ENCODE results near the gene ETV6. TPM values are rescaled to one million over a fixed set of nuclear protein-coding genes. Genes with fewer than 3 reads are reported as not detected.

ETV6 gene
- total RNA-seq, 6 experiments from 2014 or later, result 7.2 to 28.3 (median 11.0) TPM

- H3K36me3 ChIP-seq, result no peaks in the 10 kb centered on the region
Measured at GRCh38 chr12:11732715-11733114, 83.2 kb downstream of the ETV6 start.

GRCh38 chr12:11734580-11735180 lies 85.2 kb downstream of the ETV6 start:
- Histone ChIP-seq H3K27me3 (no peaks in the 10 kb centered on the region), H3K36me3 (no peaks in the 10 kb centered on the region), H3K4me1 (peaks cover 0 to 1% (median 0%) of the 10 kb centered on the region in 4 donors), H3K4me3 (no peak overlapping the region), H3K9me3 (no peaks in the 10 kb centered on the region), H3K27ac (no peak overlapping the region)
- no peak for DNase-seq
- ATAC-seq, result no peak
- no peak for TF ChIP-seq CTCF (IDR thresholded peaks at IDR 0.05)
- no peak for TF ChIP-seq POLR2A (IDR thresholded peaks at IDR 0.05)
- intact Hi-C loops (cut with DNase I), result no loop called here
- WGBS (ENCODE audit: insufficient coverage, low coverage, low lambda C conversion rate, missing lambda C conversion rate), result 58% methylated on average over 5 of the region's 5 CpGs

More at GRCh38 chr12:11732715-11733114, 83.2 kb downstream of the ETV6 start:
- Histone ChIP-seq H3K4me3 (no peak overlapping the region), H3K27me3 (no peaks in the 10 kb centered on the region), H3K27ac (no peak overlapping the region), H3K9me3 (no peaks in the 10 kb centered on the region), H3K4me1 (peaks cover 0 to 15% (median 2%) of the 10 kb centered on the region in 4 donors)
- DNase-seq (no peak), ATAC-seq (no peak)
- intact Hi-C loops (cut with DNase I), result no loop called here
- no peak for TF ChIP-seq CTCF (IDR thresholded peaks at IDR 0.05)
- 71% methylated on average over 2 of the region's 2 CpGs for WGBS (ENCODE audit: insufficient coverage, low coverage, low lambda C conversion rate, missing lambda C conversion rate)

GRCh38 chr12:11738450-11738849 lies 89.0 kb downstream of the ETV6 start:
- no peak overlapping the region for H3K27ac ChIP-seq
- H3K27me3 ChIP-seq, result no peaks in the 10 kb centered on the region
- WGBS (ENCODE audit: insufficient coverage, low coverage, low lambda C conversion rate, missing lambda C conversion rate), result 89% methylated on average over 3 of the region's 6 CpGs
- no peak overlapping the region for H3K4me3 ChIP-seq
- no peaks in the 10 kb centered on the region for H3K4me1 ChIP-seq
- H3K9me3 ChIP-seq, result no peaks in the 10 kb centered on the region
- DNase-seq (no peak), ATAC-seq (no peak)
- TF ChIP-seq CTCF (IDR thresholded peaks at IDR 0.05), result no peak
- no peak for TF ChIP-seq POLR2A (IDR thresholded peaks at IDR 0.05)
- intact Hi-C loops (cut with DNase I), result no loop called here
- no peaks in the 10 kb centered on the region for H3K36me3 ChIP-seq

GRCh38 chr12:11739980-11740577 lies 90.6 kb downstream of the ETV6 start:
- TF ChIP-seq CTCF (IDR thresholded peaks at IDR 0.05) (no peak), POLR2A (IDR thresholded peaks at IDR 0.05) (no peak)
- H3K9me3 ChIP-seq, result no peaks in the 10 kb centered on the region
- H3K4me1 ChIP-seq, result no peaks in the 10 kb centered on the region
- no peaks in the 10 kb centered on the region for H3K27me3 ChIP-seq
- H3K4me3 ChIP-seq, result no peak overlapping the region
- no peak for DNase-seq
- 75% methylated on average over 9 of the region's 9 CpGs for WGBS (ENCODE audit: insufficient coverage, low coverage, low lambda C conversion rate, missing lambda C conversion rate)
- intact Hi-C loops (cut with DNase I), result no loop called here
- H3K27ac ChIP-seq, result no peak overlapping the region
- H3K36me3 ChIP-seq, result no peaks in the 10 kb centered on the region
- ATAC-seq, result no peak

All from right lobe of liver (tissue), 6 donors.